ENCODE measurements around the gene CETP.

The CETP gene

DNA sequence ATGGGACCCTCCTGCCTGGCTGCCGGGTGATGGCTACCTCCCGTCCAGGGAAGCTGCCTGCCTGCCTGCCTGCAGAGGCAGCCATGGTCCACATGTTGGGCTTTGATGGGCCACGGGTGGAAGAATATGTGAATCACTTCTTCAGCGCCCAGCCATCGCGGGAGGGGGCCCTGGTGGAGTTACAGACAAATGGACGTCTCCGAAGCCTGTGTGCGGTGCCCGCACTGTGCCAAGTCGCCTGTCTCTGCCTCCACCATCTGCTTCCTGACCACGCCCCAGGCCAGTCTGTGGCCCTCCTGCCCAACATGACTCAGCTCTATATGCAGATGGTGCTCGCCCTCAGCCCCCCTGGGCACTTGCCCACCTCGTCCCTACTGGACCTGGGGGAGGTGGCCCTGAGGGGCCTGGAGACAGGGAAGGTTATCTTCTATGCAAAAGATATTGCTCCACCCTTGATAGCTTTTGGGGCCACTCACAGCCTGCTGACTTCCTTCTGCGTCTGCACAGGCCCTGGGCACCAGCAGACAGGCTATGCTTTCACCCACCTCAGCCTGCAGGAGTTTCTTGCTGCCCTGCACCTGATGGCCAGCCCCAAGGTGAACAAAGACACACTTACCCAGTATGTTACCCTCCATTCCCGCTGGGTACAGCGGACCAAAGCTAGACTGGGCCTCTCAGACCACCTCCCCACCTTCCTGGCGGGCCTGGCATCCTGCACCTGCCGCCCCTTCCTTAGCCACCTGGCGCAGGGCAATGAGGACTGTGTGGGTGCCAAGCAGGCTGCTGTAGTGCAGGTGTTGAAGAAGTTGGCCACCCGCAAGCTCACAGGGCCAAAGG lies 64.4 kb downstream of the CETP start:
- no peak for DNase-seq

DNA sequence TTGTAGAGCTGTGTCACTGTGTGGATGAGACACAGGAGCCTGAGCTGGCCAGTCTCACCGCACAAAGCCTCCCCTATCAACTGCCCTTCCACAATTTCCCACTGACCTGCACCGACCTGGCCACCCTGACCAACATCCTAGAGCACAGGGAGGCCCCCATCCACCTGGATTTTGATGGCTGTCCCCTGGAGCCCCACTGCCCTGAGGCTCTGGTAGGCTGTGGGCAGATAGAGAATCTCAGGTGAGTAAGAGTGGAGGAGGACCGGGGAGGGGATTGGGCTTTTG lies 65.0 kb downstream of the CETP start:
- DNase-seq = no peak

DNA sequence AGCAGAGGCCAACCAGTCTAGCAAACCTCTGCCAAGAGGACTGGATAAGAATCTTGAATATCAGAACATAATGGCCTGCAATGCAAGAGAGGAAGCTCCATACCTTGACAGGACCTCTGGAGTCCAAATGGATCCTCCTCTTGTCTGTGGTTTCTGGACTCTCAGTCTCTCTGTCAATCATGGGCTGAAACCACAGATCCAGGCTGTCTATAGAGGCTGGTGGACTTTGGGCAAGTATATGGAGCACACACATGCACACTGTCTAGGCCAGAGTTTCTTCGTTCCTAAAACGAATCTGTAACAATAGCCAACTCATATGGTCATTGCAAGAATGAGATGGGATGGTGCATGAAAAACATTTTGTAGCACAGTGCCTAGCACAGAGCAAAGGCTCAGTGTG lies 65.3 kb downstream of the CETP start:
- no peak for DNase-seq

DNA sequence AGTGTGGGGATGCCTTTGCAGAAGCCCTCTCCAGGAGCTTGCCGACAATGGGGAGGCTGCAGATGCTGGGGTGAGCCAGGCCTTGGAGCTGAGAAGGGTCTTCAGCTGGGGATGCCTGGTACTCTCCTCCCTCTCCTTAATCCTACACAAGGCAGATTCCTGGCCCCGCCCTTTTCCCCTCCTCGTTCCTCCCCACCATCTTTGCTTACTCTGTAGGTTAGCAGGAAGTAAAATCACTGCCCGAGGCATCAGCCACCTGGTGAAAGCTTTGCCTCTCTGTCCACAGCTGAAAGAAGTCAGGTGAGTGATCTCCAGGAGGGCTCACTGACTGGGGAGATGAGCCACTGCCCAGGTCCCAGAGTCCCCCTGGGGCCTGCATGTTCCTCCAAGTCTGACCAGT lies 66.3 kb downstream of the CETP start:
- DNase-seq = no peak

- no peak for DNase-seq
Measured at GRCh38 chr16:57029161-57030160, 67.7 kb downstream of the CETP start.

DNA sequence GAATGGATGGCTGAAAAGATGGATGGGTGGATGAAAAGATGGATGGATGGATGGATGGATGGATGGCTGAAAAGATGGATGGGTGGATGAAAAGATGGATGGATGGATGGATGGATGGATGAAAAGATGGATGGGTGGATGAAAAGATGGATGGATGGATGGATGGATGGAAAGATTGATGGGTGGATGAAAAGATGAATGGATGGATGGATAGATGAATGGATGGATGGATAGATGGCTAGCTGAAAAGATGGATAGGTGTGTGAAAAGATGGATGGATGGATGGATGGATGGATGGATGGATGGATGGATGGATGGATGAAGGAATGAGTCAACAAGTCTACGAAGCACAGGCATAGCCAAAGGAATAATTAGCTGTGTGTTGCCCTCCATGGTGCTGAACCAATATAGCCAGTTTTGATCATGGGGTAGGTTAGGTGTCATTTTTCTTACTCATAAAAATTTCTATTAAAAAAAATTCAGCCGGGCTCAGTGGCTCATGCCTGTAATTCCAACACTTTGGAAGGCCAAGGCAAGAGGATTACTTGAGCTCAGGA lies 68.7 kb downstream of the CETP start:
- DNase-seq = no peak

- DNase-seq = no peak
Measured at GRCh38 chr16:57031156-57031555, 69.4 kb downstream of the CETP start.

GRCh38 chr16:57032346-57032745 lies 70.6 kb downstream of the CETP start:
- DNase-seq = no peak

GRCh38 chr16:57032931-57033330 lies 71.2 kb downstream of the CETP start:
- DNase-seq = no peak

Data from kidney glomerular epithelial cell (primary cell).